Glutamatergic neuron (in vitro differentiated cells): ENCODE measurements around the gene FAM240B. TPM values are rescaled to one million over a fixed set of nuclear protein-coding genes. Genes with fewer than 3 reads are reported as not detected.

Source experiments
- DNase-seq: peaks from one replicate; pipeline ENCODE4 v3.0.0; 2022
- H3K27ac Mint-ChIP-seq: one replicate; pipeline ENCODE4 v1.8.0; 2020; ENCODE audit warnings: mild to moderate bottlenecking, mixed read lengths, inconsistent platforms; ENCODE audit not compliant: unreplicated experiment
- H3K27me3 Mint-ChIP-seq: one replicate; pipeline ENCODE4 v1.8.0; 2020; ENCODE audit warnings: mild to moderate bottlenecking, moderate library complexity, mixed read lengths, inconsistent platforms; ENCODE audit not compliant: unreplicated experiment
- H3K36me3 Mint-ChIP-seq: one replicate; pipeline ENCODE4 v1.8.0; 2020; ENCODE audit warnings: mild to moderate bottlenecking, mixed read lengths, inconsistent platforms; ENCODE audit not compliant: unreplicated experiment
- H3K4me1 Mint-ChIP-seq: one replicate; pipeline ENCODE4 v1.8.0; 2020; ENCODE audit warnings: mild to moderate bottlenecking, low read depth, mixed read lengths, inconsistent platforms; ENCODE audit not compliant: unreplicated experiment
- H3K4me3 Mint-ChIP-seq: one replicate; pipeline ENCODE4 v1.8.0; 2020; ENCODE audit warnings: mild to moderate bottlenecking, mixed read lengths, inconsistent platforms; ENCODE audit not compliant: unreplicated experiment
- H3K9me3 Mint-ChIP-seq: one replicate; pipeline ENCODE4 v1.8.0; 2020; ENCODE audit warnings: mild to moderate bottlenecking, moderate library complexity, mixed read lengths, inconsistent platforms; ENCODE audit not compliant: unreplicated experiment
- total RNA-seq: library from RNA; stranded (reverse); fragmentation: NEBNext Ultra II Directional; extraction: Animal tissue kit (Norgen Biotek cat#: 25700); gene quantifications from one replicate; pipeline ENCODE4 v1.2.1, GENCODE V29; 2021; ENCODE audit not compliant: unreplicated experiment
- TF ChIP-seq, protein P1 (sequence below): fragments of 200-600 bp; sonication (generic); IDR thresholded peaks from one replicate; pipeline ENCODE4 v1.5.0; 2021; ENCODE audit not compliant: partially characterized antibody, unreplicated experiment

FAM240B gene
- total RNA-seq, 1 donor from 2014 or later, result not detected

DNA sequence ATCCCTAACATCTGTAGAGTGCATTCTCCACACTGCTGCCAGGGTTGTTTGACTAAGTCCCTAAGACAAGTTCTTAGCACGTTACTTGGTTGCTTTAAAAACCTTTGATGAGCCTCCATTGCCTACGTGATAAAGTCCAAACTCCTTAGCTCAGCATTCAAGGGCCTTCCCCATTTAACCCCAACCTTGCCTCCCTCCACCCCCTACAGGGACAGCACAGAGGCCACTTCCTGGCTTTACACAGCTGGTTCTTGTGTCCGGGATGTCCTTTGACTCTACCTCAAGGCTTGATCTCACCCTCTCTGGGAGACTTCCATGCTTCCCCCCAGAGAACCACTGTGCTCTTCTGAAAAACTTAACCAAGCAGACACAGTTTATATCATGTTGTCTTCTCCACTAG is 29.4 kb downstream of the FAM240B start:
- H3K36me3 Mint-ChIP-seq, result no peaks in the 10 kb centered on the region
- peaks cover 49% of the 10 kb centered on the region for H3K4me1 Mint-ChIP-seq

DNA sequence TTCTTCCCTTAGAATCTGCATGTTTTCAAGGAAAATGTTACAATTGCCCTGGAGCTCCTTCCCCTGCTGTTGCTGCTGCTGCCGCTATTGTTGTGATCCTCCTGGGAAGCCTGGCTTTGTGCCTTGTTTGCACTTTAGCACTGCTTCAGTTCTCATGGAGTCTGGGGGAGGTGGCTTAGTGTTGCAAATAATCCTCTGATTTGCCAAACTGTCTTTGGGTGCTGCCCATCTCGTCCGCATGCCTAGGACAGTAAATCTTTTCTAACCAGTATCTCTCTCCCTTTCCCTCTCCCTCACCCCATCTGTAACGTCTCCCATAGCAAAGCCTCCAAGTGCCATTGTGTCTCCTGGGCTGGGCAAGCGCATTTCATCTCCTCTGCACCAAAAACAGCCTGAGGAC is 30.3 kb downstream of the FAM240B start:
- Mint-ChIP-seq H3K4me1 (peaks cover 56% of the 10 kb centered on the region), H3K9me3 (peaks cover 7% of the 10 kb centered on the region), H3K4me3 (peak overlapping the region; percentile 63), H3K27ac (peak overlapping the region; percentile 99), H3K27me3 (peaks cover 2% of the 10 kb centered on the region), H3K36me3 (no peaks in the 10 kb centered on the region)
- peak; percentile 58 for DNase-seq
- TF ChIP-seq, protein P1, sequence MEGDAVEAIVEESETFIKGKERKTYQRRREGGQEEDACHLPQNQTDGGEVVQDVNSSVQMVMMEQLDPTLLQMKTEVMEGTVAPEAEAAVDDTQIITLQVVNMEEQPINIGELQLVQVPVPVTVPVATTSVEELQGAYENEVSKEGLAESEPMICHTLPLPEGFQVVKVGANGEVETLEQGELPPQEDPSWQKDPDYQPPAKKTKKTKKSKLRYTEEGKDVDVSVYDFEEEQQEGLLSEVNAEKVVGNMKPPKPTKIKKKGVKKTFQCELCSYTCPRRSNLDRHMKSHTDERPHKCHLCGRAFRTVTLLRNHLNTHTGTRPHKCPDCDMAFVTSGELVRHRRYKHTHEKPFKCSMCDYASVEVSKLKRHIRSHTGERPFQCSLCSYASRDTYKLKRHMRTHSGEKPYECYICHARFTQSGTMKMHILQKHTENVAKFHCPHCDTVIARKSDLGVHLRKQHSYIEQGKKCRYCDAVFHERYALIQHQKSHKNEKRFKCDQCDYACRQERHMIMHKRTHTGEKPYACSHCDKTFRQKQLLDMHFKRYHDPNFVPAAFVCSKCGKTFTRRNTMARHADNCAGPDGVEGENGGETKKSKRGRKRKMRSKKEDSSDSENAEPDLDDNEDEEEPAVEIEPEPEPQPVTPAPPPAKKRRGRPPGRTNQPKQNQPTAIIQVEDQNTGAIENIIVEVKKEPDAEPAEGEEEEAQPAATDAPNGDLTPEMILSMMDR, result no peak

More for the DNA sequence above, 29.4 kb downstream of the FAM240B start:
- TF ChIP-seq, protein P1, result no peak
- peak overlapping the region; percentile 99 for H3K27ac Mint-ChIP-seq
- H3K4me3 Mint-ChIP-seq, result no peak overlapping the region
- peaks cover 2% of the 10 kb centered on the region for H3K27me3 Mint-ChIP-seq
- DNase-seq, result no peak
- H3K9me3 Mint-ChIP-seq, result peaks cover 6% of the 10 kb centered on the region

DNA sequence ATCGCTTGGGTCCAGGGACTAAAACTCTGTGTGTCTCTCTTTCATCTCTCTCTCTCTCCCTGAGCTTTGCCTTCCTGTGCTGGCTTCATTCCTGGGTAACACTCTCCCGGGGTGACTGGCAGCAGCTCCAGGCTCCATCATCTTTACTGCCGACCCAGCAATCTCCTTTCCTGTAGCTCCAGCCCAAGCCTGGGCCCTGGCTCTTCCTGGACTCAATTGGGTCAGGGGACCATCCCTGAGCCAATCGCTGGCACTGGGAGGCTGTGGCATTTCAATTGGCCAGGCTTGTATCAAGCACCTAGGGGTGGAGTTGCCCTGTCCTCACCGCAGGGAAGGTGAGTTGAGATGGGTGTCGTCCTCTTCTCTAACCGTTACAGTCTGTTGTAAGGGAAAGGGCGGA is 31.9 kb downstream of the FAM240B start:
- TF ChIP-seq, protein P1, result no peak
- no peak overlapping the region for H3K4me3 Mint-ChIP-seq
- peak overlapping the region; percentile 76 for H3K27ac Mint-ChIP-seq
- H3K27me3 Mint-ChIP-seq, result peaks cover 2% of the 10 kb centered on the region
- H3K36me3 Mint-ChIP-seq, result no peaks in the 10 kb centered on the region
- no peak for DNase-seq
- H3K9me3 Mint-ChIP-seq, result peaks cover 7% of the 10 kb centered on the region
- peaks cover 59% of the 10 kb centered on the region for H3K4me1 Mint-ChIP-seq

DNA sequence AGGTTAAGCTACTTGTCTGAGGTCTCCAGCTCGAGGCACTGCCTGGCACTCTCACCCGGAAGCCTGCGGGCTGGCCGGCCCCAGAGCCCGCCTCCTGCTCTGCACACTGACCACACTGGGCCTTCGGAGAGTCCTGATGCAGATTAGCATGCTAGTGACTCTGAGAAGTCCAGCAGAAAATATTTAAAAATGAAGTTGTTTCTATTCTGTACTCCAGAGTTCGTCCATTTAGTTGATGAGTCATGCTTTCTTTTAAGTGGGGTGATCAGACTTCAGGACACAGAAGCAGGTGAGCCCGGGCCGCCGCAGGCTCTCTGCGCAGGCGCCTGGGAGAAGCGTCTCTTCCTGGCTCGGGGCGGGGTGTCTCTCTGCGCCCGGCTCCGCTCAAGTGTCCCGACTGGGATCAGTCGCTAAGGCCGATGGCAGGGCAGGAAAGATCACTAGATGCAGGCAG is 32.5 kb downstream of the FAM240B start:
- TF ChIP-seq, protein P1, result no peak
- Mint-ChIP-seq H3K27me3 (peaks cover 2% of the 10 kb centered on the region), H3K4me3 (no peak overlapping the region), H3K9me3 (peaks cover 7% of the 10 kb centered on the region), H3K36me3 (no peaks in the 10 kb centered on the region), H3K27ac (peak overlapping the region; percentile 45), H3K4me1 (peaks cover 60% of the 10 kb centered on the region)
- no peak for DNase-seq

DNA sequence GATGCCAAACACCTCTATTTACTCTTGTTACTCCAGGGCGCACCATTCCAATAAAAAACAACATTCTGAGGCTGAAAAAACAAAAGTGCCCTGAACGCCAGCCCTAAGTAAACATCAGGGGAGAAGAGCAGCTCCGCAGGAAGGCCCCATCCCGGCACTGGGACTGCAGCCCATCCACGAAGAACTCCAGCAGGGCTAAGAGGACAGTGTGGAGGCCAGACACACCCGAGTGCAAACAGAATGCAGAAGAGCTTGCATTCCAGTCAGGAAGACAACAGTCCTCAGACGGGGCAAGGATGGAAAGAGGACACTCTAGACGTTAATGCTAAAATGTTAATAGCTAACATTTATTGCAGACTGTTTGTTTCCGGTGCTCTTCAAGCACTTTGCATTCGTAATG is 33.0 kb downstream of the FAM240B start:
- TF ChIP-seq, protein P1, result no peak
- Mint-ChIP-seq H3K27ac (peak overlapping the region; percentile 69), H3K4me3 (no peak overlapping the region), H3K36me3 (no peaks in the 10 kb centered on the region), H3K27me3 (peaks cover 2% of the 10 kb centered on the region), H3K4me1 (peaks cover 61% of the 10 kb centered on the region), H3K9me3 (peaks cover 7% of the 10 kb centered on the region)
- DNase-seq, result peak; percentile 32
